PC-9 (cell line): Measurements from ENCODE around the gene HOXD10.

Experiments
- EZH2 ChIP-seq: fragments of 200-600 bp; sonication (generic); IDR thresholded peaks from 2 replicates; pipeline ENCODE4 v1.8.0; 2017; ENCODE audit warnings: antibody characterized with exemption, low read depth
- TF ChIP-seq, protein P1 (sequence below): fragments of 200-600 bp; sonication (generic); conservative IDR thresholded peaks from 2 replicates; pipeline ENCODE4 v1.6.1; 2017; ENCODE audit warnings: mixed run types, antibody characterized with exemption, mild to moderate bottlenecking, moderate library complexity

DNA sequence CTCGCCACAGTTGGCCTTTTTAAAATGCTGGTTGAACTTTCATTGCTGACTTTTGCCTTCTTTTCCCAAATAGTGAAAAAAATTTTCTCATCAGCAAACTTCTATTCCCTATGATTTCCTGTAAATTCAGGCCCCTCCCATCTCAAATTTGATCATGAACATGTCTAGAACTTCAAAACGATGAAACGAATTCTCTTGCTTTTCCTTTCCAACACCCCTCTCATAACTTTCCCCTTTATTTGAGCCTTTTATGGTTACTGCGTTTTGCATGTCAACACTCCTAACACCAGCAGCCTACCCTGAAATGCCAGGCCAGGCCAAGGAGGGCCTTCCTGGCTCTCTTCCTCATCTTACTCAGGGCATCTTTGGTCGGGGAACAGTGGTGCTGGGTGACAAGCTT lies 25.7 kb upstream of the HOXD10 start:
- TF ChIP-seq, protein P1, sequence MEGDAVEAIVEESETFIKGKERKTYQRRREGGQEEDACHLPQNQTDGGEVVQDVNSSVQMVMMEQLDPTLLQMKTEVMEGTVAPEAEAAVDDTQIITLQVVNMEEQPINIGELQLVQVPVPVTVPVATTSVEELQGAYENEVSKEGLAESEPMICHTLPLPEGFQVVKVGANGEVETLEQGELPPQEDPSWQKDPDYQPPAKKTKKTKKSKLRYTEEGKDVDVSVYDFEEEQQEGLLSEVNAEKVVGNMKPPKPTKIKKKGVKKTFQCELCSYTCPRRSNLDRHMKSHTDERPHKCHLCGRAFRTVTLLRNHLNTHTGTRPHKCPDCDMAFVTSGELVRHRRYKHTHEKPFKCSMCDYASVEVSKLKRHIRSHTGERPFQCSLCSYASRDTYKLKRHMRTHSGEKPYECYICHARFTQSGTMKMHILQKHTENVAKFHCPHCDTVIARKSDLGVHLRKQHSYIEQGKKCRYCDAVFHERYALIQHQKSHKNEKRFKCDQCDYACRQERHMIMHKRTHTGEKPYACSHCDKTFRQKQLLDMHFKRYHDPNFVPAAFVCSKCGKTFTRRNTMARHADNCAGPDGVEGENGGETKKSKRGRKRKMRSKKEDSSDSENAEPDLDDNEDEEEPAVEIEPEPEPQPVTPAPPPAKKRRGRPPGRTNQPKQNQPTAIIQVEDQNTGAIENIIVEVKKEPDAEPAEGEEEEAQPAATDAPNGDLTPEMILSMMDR = no peak
- no peak for TF ChIP-seq EZH2
